OCI-LY3 (cell line): Measurements from ENCODE around the gene HMCN1.

Experiments
- CTCF ChIP-seq: fragments of 200-600, 300-600 bp; sonication (generic); IDR thresholded peaks from 2 replicates; pipeline ENCODE4 v1.5.1; 2014; ENCODE audit warnings: antibody characterized with exemption, low read length, low read depth
- EZH2phosphoT487 ChIP-seq: fragments of 200-600 bp; shearing (Covaris generic); IDR thresholded peaks from 2 replicates; pipeline ENCODE4 v1.6.1; 2018; ENCODE audit warnings: antibody characterized with exemption, mixed run types, low read depth

GRCh38 chr1:186143481-186143880 lies 409.3 kb downstream of the HMCN1 start:
- TF ChIP-seq CTCF (no peak), EZH2phosphoT487 (no peak)
